Amniotic epithelial cell (primary cell): ENCODE data around the gene POLR2B.
A peak's percentile ranks its signal among the peaks of the same experiment; 100 is the strongest.
"Not testable (repeated sequence)": the region's sequence is repeated elsewhere in the genome, so short reads cannot be mapped to it uniquely, and the experiment has no call there.

Source experiments
- DNase-seq: peaks from one replicate; pipeline ENCODE4 v3.0.0-alpha.2; 2010; ENCODE audit warnings: low read depth

Gene POLR2B

GRCh38 chr4:56986952-56987351 lies 8.3 kb downstream of the POLR2B start:
- DNase-seq = no peak

GRCh38 chr4:56990109-56990905 lies 11.6 kb downstream of the POLR2B start:
- DNase-seq = peak; percentile 76

- DNase-seq = peak; percentile 96
Measured at GRCh38 chr4:56995525-56995924, 16.8 kb downstream of the POLR2B start.

GRCh38 chr4:56999751-57000150 lies 21.1 kb downstream of the POLR2B start:
- no peak for DNase-seq

- no peak for DNase-seq
Measured at GRCh38 chr4:57013543-57014120, 34.9 kb downstream of the POLR2B start.

- DNase-seq = no peak
Measured at GRCh38 chr4:57018980-57019379, 40.3 kb downstream of the POLR2B start.

- peak; percentile 92 for DNase-seq
Measured at GRCh38 chr4:57020467-57021101, 41.9 kb downstream of the POLR2B start.

GRCh38 chr4:57023104-57023503 lies 44.4 kb downstream of the POLR2B start:
- peak; percentile 96 for DNase-seq

GRCh38 chr4:57034520-57034919 lies 55.8 kb downstream of the POLR2B start:
- DNase-seq = no peak

- peak; percentile 49 for DNase-seq
Measured at GRCh38 chr4:57037982-57038604, 59.4 kb downstream of the POLR2B start.

- no peak for DNase-seq
Measured at GRCh38 chr4:57039345-57039744, 60.6 kb downstream of the POLR2B start.

- no peak for DNase-seq
Measured at GRCh38 chr4:57040510-57040909, 61.8 kb downstream of the POLR2B start.

- DNase-seq = no peak
Measured at GRCh38 chr4:57041020-57041419, 62.3 kb downstream of the POLR2B start.

GRCh38 chr4:57042711-57043169 lies 64.0 kb downstream of the POLR2B start:
- DNase-seq = no peak

GRCh38 chr4:57043347-57044251 lies 64.9 kb downstream of the POLR2B start:
- peak; percentile 67 for DNase-seq

GRCh38 chr4:57044279-57044678 lies 65.6 kb downstream of the POLR2B start:
- no peak for DNase-seq

- DNase-seq = peak; percentile 62
Measured at GRCh38 chr4:57044996-57045395, 66.3 kb downstream of the POLR2B start.

GRCh38 chr4:57047046-57047445 lies 68.3 kb downstream of the POLR2B start:
- DNase-seq = not testable (repeated sequence)

GRCh38 chr4:57048590-57049304 lies 70.1 kb downstream of the POLR2B start:
- DNase-seq = no peak

- no peak for DNase-seq
Measured at GRCh38 chr4:57051095-57051494, 72.4 kb downstream of the POLR2B start.

- no peak for DNase-seq
Measured at GRCh38 chr4:57051524-57051923, 72.8 kb downstream of the POLR2B start.
